B cell (primary cell): ENCODE data around the gene MDFI. TPM values are rescaled to one million over a fixed set of nuclear protein-coding genes. Genes with fewer than 3 reads are reported as not detected.

Experiments used
- ATAC-seq: fragments of 200-7000 bp; cut with Tn5 transposase; one replicate; pipeline ENCODE4 v1.10.0; 2021; ENCODE audit warnings: low read depth, mild to moderate bottlenecking, moderate number of reproducible peaks, moderate library complexity
- CTCF ChIA-PET: fragments of 350-600 bp; sonication (Branson Sonifier 250); formaldehyde crosslinking; loops from one replicate; lab custom pipeline; 2021; ENCODE audit warnings: antibody characterized with exemption, inconsistent platforms; lab: Charles Lee
- POLR2A ChIA-PET: fragments of 350-600 bp; sonication (Branson Sonifier 250); formaldehyde crosslinking; loops from one replicate; lab custom pipeline; 2021; ENCODE audit warnings: antibody characterized with exemption; lab: Charles Lee
- DNase-seq: peaks from one replicate; pipeline ENCODE4 v3.0.0; 2013
- H2AFZ ChIP-seq: 2 replicates; pipeline ENCODE4 v1.6.1; 2012; ENCODE audit warnings: mild to moderate bottlenecking, low read depth, low read length; ENCODE audit not compliant: insufficient read depth, poor library complexity, severe bottlenecking
- H3K27ac ChIP-seq, 2 donors: 1 replicate in 1 of 2; 2 replicates in 1 of 2; pipeline ENCODE4 v1.5.1; 2012 to 2013; ENCODE audit warnings: low read length in 2 of 2, mild to moderate bottlenecking in 2 of 2, moderate library complexity in 1 of 2
- H3K27me3 ChIP-seq, 4 experiments: fragments of 200-600 bp in 1 of 4; sonication (generic) in 1 of 4; replicated peaks in 1 of 4; 1 replicate in 2 of 4; 2 replicates in 2 of 4; pipeline versions ENCODE4 v1.6.1 to v1.7.0; 2013 to 2016; ENCODE audit warnings: low read length in 3 of 4, mild to moderate bottlenecking in 2 of 4, mixed read lengths in 1 of 4, moderate library complexity in 1 of 4; ENCODE audit not compliant: insufficient read depth in 4 of 4, control insufficient read depth in 3 of 4; ENCODE audit errors: control extremely low read depth in 1 of 4
- H3K36me3 ChIP-seq, 2 experiments: replicated peaks in 1 of 2; 1 replicate in 1 of 2; 2 replicates in 1 of 2; pipeline versions ENCODE4 v1.6.1 to v1.7.1; 2013; ENCODE audit warnings: low read length in 1 of 2; ENCODE audit not compliant: insufficient read depth in 2 of 2, control insufficient read depth in 1 of 2; ENCODE audit errors: control extremely low read depth in 1 of 2, extremely low read depth in 1 of 2
- H3K4me1 ChIP-seq, 2 donors: fragments of 200-600 bp in 1 of 2; sonication (generic) in 1 of 2; 1 replicate in 1 of 2; 2 replicates in 1 of 2; pipeline versions ENCODE4 v1.5.1 to v1.6.1; 2013 to 2017; ENCODE audit warnings: low read length in 2 of 2; ENCODE audit not compliant: control insufficient read depth in 2 of 2, insufficient read depth in 2 of 2
- H3K4me2 ChIP-seq: replicated peaks from 2 replicates; pipeline ENCODE3; 2012; ENCODE audit warnings: mild to moderate bottlenecking, low read depth, low read length; ENCODE audit not compliant: poor library complexity, severe bottlenecking
- H3K4me3 ChIP-seq, 5 experiments: fragments of 200-600 bp in 1 of 5; sonication (generic) in 1 of 5; 1 replicate in 3 of 5; 2 replicates in 2 of 5; pipeline versions ENCODE4 v1.5.1 to v1.7.0; 2011 to 2016; ENCODE audit warnings: low read length in 4 of 5, mild to moderate bottlenecking in 4 of 5, low read depth in 2 of 5, control low read depth in 1 of 5, moderate library complexity in 1 of 5; ENCODE audit not compliant: insufficient read depth in 1 of 5; ENCODE audit errors: control extremely low read depth in 1 of 5, extremely low read depth in 1 of 5
- H3K79me2 ChIP-seq: fragments of 200-600 bp; sonication (generic); one replicate; pipeline ENCODE4 v1.6.0; 2016; ENCODE audit warnings: low read length; ENCODE audit not compliant: control insufficient read depth, insufficient read depth
- H3K9ac ChIP-seq: fragments of 200-600 bp; sonication (generic); 2 replicates; pipeline ENCODE4 v1.6.1; 2017; ENCODE audit warnings: mild to moderate bottlenecking, low read length, moderate library complexity
- H3K9me3 ChIP-seq, 3 donors: one replicate each; pipeline versions ENCODE4 v1.6.1 to v1.7.1; 2013; ENCODE audit warnings: low read length in 2 of 3; ENCODE audit not compliant: control insufficient read depth in 2 of 3, insufficient read depth in 1 of 3; ENCODE audit errors: control extremely low read depth in 1 of 3
- H4K20me1 ChIP-seq: 2 replicates; pipeline ENCODE4 v1.6.0; 2012; ENCODE audit warnings: mild to moderate bottlenecking, low read length; ENCODE audit not compliant: insufficient read depth, control insufficient read depth, poor library complexity, severe bottlenecking
- H3K27ac Mint-ChIP-seq: one replicate; pipeline ENCODE4 v1.8.0; 2021; ENCODE audit warnings: mixed read lengths
- H3K27me3 Mint-ChIP-seq: one replicate; pipeline ENCODE4 v1.8.0; 2021; ENCODE audit warnings: mixed read lengths
- H3K4me1 Mint-ChIP-seq: one replicate; pipeline ENCODE4 v1.8.0; 2021; ENCODE audit warnings: mixed read lengths
- H3K4me3 Mint-ChIP-seq: one replicate; pipeline ENCODE4 v1.8.0; 2021; ENCODE audit warnings: mixed read lengths
- H3K9me3 Mint-ChIP-seq: one replicate; pipeline ENCODE4 v1.8.0; 2022; ENCODE audit warnings: mixed read lengths; ENCODE audit not compliant: insufficient read depth
- EZH2 ChIP-seq: IDR thresholded peaks from 2 replicates; pipeline ENCODE4 v1.6.1; 2012; ENCODE audit warnings: borderline replicate concordance, low read depth, mild to moderate bottlenecking, moderate library complexity, low read length; ENCODE audit not compliant: insufficient read depth, poor library complexity, severe bottlenecking
- WGBS: methylation state at CpG from one replicate; pipeline ENCODE4 v1.1.5; 2013; ENCODE audit warnings: missing lambda C conversion rate; ENCODE audit not compliant: insufficient coverage; 5-methylcytosine and 5-hydroxymethylcytosine counted together
- intact Hi-C: fragments of 100-400 bp; cut with micrococcal nuclease; formaldehyde crosslinking; loops from one replicate; pipeline ENCODE4 v1.10.0; 2022
- polyA plus RNA-seq: library from polyadenylated mRNA; depleted of rRNA; stranded (reverse); fragments of >200 nt; gene quantifications from 2 replicates; pipeline ENCODE4 v1.2.3, GENCODE V29; 2012
- total RNA-seq, 2 donors: library from RNA; stranded (reverse); fragments of 120-200 nt in 1 of 2; gene quantifications; 1 replicate in 1 of 2; 2 replicates in 1 of 2; pipeline versions ENCODE4 v1.2.3 to v1.2.4, GENCODE V29; 2013 to 2022
- TF ChIP-seq, protein P1 (sequence below): fragments of 200-600 bp; IDR thresholded peaks from one replicate; pipeline ENCODE4 v1.8.0; 2022; ENCODE audit warnings: antibody characterized with exemption, mild to moderate bottlenecking

MDFI gene
- total and polyA plus RNA-seq, 2 donors (not counting 1 experiment from before 2014, with no cell fraction given), result not detected

GRCh38 chr6:41589636-41590622 is 48.3 kb upstream of the MDFI start:
- CTCF ChIA-PET, result interaction anchor here (0.6 to 11.9 kb wide), 7 partner anchors 11 to 222 kb away, joined by 3 to 181 read pairs (median 3); no protein-coding TSS in a partner anchor
- 95% methylated on average over 35 of the region's 39 CpGs for WGBS
- peaks cover under 1% of the 10 kb centered on the region for H4K20me1 ChIP-seq

More at GRCh38 chr6:41589636-41590622, 48.3 kb upstream of the MDFI start:
- H3K4me3 Mint-ChIP-seq, result no peak overlapping the region
- no peak overlapping the region for H2AFZ ChIP-seq
- H3K9me3 Mint-ChIP-seq, result no peaks in the 10 kb centered on the region
- no peak overlapping the region for H3K27ac ChIP-seq
- peaks cover 0 to 3% of the 10 kb centered on the region in 2 donors for H3K4me1 ChIP-seq
- H3K9me3 ChIP-seq, result no peaks in the 10 kb centered on the region
- H3K4me3 ChIP-seq, result no peak overlapping the region
- H3K4me1 Mint-ChIP-seq, result peaks cover 2% of the 10 kb centered on the region
- H3K27me3 Mint-ChIP-seq, result no peaks in the 10 kb centered on the region
- no peaks in the 10 kb centered on the region for H3K27me3 ChIP-seq
- peaks cover 0 to 26% of the 10 kb centered on the region in 2 experiments for H3K36me3 ChIP-seq
- POLR2A ChIA-PET, result interaction anchor here (0.6 kb wide), 1 partner anchor 57 kb away, joined by 6 read pairs; no protein-coding TSS in a partner anchor
- ATAC-seq, result no peak
- H3K27ac Mint-ChIP-seq, result no peak overlapping the region
- TF ChIP-seq EZH2, result no peak
- TF ChIP-seq, protein P1, sequence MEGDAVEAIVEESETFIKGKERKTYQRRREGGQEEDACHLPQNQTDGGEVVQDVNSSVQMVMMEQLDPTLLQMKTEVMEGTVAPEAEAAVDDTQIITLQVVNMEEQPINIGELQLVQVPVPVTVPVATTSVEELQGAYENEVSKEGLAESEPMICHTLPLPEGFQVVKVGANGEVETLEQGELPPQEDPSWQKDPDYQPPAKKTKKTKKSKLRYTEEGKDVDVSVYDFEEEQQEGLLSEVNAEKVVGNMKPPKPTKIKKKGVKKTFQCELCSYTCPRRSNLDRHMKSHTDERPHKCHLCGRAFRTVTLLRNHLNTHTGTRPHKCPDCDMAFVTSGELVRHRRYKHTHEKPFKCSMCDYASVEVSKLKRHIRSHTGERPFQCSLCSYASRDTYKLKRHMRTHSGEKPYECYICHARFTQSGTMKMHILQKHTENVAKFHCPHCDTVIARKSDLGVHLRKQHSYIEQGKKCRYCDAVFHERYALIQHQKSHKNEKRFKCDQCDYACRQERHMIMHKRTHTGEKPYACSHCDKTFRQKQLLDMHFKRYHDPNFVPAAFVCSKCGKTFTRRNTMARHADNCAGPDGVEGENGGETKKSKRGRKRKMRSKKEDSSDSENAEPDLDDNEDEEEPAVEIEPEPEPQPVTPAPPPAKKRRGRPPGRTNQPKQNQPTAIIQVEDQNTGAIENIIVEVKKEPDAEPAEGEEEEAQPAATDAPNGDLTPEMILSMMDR, result no peak
- no peak overlapping the region for H3K4me2 ChIP-seq
- intact Hi-C loops, result no loop called here
- DNase-seq, result no peak
- H3K9ac ChIP-seq, result no peak overlapping the region
- H3K79me2 ChIP-seq, result no peaks in the 10 kb centered on the region
